ENCODE results near the gene BCHE. TPM values are rescaled to one million over a fixed set of nuclear protein-coding genes. Genes with fewer than 3 reads are reported as not detected.

BCHE gene
- total RNA-seq, result not detected in 2 replicates

GRCh38 chr3:165837058-165837525 is at the start of gene BCHE:
Gene BCHE, minus strand, starts transcription at chr3:165837423. Its CDS starts 6,390 bp downstream, at chr3:165831033.
- Histone ChIP-seq H3K4me2 (ENCODE audit: insufficient read depth, low read length) (no peak within 1 kb of the TSS), H3K27ac (ENCODE audit: low read depth, low read length) (no peak within 1 kb of the TSS), H3K36me3 (ENCODE audit: insufficient read depth, low read length) (no peaks in the 10 kb centered on the region), H4K20me1 (ENCODE audit: insufficient read depth, low read length) (no peaks in the 10 kb centered on the region), H3K9me3 (ENCODE audit: low read depth, low read length) (peaks cover 4% of the 10 kb centered on the region), H3K27me3 (ENCODE audit: insufficient read depth, low read length) (no peaks in the 10 kb centered on the region), H2AFZ (ENCODE audit: low read length) (no peak within 1 kb of the TSS), H3K79me2 (ENCODE audit: insufficient read depth, low read length) (no peaks in the 10 kb centered on the region), H3K4me3 (ENCODE audit: insufficient read depth, low read length) (no peak within 1 kb of the TSS), H3K4me1 (ENCODE audit: insufficient read depth, low read length) (no peaks in the 10 kb centered on the region)
- DNase-seq (ENCODE audit: insufficient read length, low spot score, missing footprints), result no peak
- no peak for TF ChIP-seq CTCF (IDR thresholded peaks at IDR 0.05; ENCODE audit: extremely low read depth, low read depth, low read length)

GRCh38 chr3:165885558-165886270 is 48.5 kb upstream of the BCHE start:
- no peaks in the 10 kb centered on the region for H3K79me2 ChIP-seq (ENCODE audit: insufficient read depth, low read length)
- no peaks in the 10 kb centered on the region for H4K20me1 ChIP-seq (ENCODE audit: insufficient read depth, low read length)
- no peak for DNase-seq (ENCODE audit: insufficient read length, low spot score, missing footprints)
- no peaks in the 10 kb centered on the region for H3K27me3 ChIP-seq (ENCODE audit: insufficient read depth, low read length)
- no peak for TF ChIP-seq CTCF (IDR thresholded peaks at IDR 0.05; ENCODE audit: extremely low read depth, low read depth, low read length)
- no peak overlapping the region for H3K4me3 ChIP-seq (ENCODE audit: insufficient read depth, low read length)
- H3K9me3 ChIP-seq (ENCODE audit: low read depth, low read length), result no peaks in the 10 kb centered on the region
- H3K4me2 ChIP-seq (ENCODE audit: insufficient read depth, low read length), result no peak overlapping the region
- no peaks in the 10 kb centered on the region for H3K4me1 ChIP-seq (ENCODE audit: insufficient read depth, low read length)
- H2AFZ ChIP-seq (ENCODE audit: low read length), result no peak overlapping the region
- no peaks in the 10 kb centered on the region for H3K36me3 ChIP-seq (ENCODE audit: insufficient read depth, low read length)
- H3K27ac ChIP-seq (ENCODE audit: low read depth, low read length), result no peak overlapping the region

- Histone ChIP-seq H3K9me3 (ENCODE audit: low read depth, low read length) (no peaks in the 10 kb centered on the region), H3K79me2 (ENCODE audit: insufficient read depth, low read length) (no peaks in the 10 kb centered on the region), H3K36me3 (ENCODE audit: insufficient read depth, low read length) (no peaks in the 10 kb centered on the region), H3K27me3 (ENCODE audit: insufficient read depth, low read length) (no peaks in the 10 kb centered on the region), H3K4me1 (ENCODE audit: insufficient read depth, low read length) (no peaks in the 10 kb centered on the region), H3K4me2 (ENCODE audit: insufficient read depth, low read length) (no peak overlapping the region), H2AFZ (ENCODE audit: low read length) (no peak overlapping the region), H3K4me3 (ENCODE audit: insufficient read depth, low read length) (no peak overlapping the region), H4K20me1 (ENCODE audit: insufficient read depth, low read length) (no peaks in the 10 kb centered on the region), H3K27ac (ENCODE audit: low read depth, low read length) (no peak overlapping the region)
- TF ChIP-seq CTCF (IDR thresholded peaks at IDR 0.05; ENCODE audit: extremely low read depth, low read depth, low read length), result no peak
- no peak for DNase-seq (ENCODE audit: insufficient read length, low spot score, missing footprints)
These were observed 47.3 kb upstream of the BCHE start for GRCh38 chr3:165884518-165884917.

- Histone ChIP-seq H3K4me3 (ENCODE audit: insufficient read depth, low read length) (no peak overlapping the region), H3K27me3 (ENCODE audit: insufficient read depth, low read length) (no peaks in the 10 kb centered on the region)
- DNase-seq (ENCODE audit: insufficient read length, low spot score, missing footprints), result no peak
These were observed 46.7 kb upstream of the BCHE start for GRCh38 chr3:165883863-165884478.

More at GRCh38 chr3:165883863-165884478, 46.7 kb upstream of the BCHE start:
- Histone ChIP-seq H3K4me1 (ENCODE audit: insufficient read depth, low read length) (no peaks in the 10 kb centered on the region), H3K27ac (ENCODE audit: low read depth, low read length) (no peak overlapping the region), H4K20me1 (ENCODE audit: insufficient read depth, low read length) (no peaks in the 10 kb centered on the region), H3K79me2 (ENCODE audit: insufficient read depth, low read length) (no peaks in the 10 kb centered on the region), H3K4me2 (ENCODE audit: insufficient read depth, low read length) (no peak overlapping the region), H3K36me3 (ENCODE audit: insufficient read depth, low read length) (no peaks in the 10 kb centered on the region), H3K9me3 (ENCODE audit: low read depth, low read length) (no peaks in the 10 kb centered on the region), H2AFZ (ENCODE audit: low read length) (no peak overlapping the region)
- no peak for TF ChIP-seq CTCF (IDR thresholded peaks at IDR 0.05; ENCODE audit: extremely low read depth, low read depth, low read length)

Data from osteoblast (primary cell).